ENCODE data around the gene BMAL2. TPM values are rescaled to one million over a fixed set of nuclear protein-coding genes. Genes with fewer than 3 reads are reported as not detected.
A peak's percentile ranks its signal among the peaks of the same experiment; 100 is the strongest.

The BMAL2 gene
- total and polyA plus RNA-seq, 7 donors, result 0.04 to 0.79 (median 0.24) TPM

DNA sequence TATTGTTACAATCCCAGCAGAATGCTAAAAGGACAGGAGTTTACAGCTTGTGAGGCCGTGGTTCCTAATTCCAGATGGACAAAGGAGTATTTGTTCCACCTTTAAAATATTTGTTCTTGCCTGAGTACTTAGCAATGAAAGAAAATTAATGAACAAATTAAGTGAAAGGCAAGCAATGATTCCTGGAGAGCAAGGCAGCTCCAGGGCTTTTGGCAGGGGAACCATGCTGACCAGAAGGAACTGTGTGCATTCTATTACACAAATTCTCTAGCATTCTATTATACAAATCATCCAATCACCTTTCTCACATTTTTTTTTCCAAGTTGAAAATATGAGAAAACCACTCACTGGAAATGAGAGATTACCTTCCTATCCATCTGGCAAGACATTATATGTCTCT, 1.8 kb upstream of the BMAL2 start:
- DNase-seq (no peak), ATAC-seq (no peak)
- H3K4me1 ChIP-seq, result peaks cover 4% of the 10 kb centered on the region
- intact Hi-C loops (cut with DNase I), result no loop called here
- H3K27ac ChIP-seq, result no peak overlapping the region
- no peaks in the 10 kb centered on the region for H3K9me3 ChIP-seq
- WGBS, 3 donors, result 86 to 93% (median 90%) methylated on average over 1 of the region's 1 CpG
- TF ChIP-seq, protein P1, sequence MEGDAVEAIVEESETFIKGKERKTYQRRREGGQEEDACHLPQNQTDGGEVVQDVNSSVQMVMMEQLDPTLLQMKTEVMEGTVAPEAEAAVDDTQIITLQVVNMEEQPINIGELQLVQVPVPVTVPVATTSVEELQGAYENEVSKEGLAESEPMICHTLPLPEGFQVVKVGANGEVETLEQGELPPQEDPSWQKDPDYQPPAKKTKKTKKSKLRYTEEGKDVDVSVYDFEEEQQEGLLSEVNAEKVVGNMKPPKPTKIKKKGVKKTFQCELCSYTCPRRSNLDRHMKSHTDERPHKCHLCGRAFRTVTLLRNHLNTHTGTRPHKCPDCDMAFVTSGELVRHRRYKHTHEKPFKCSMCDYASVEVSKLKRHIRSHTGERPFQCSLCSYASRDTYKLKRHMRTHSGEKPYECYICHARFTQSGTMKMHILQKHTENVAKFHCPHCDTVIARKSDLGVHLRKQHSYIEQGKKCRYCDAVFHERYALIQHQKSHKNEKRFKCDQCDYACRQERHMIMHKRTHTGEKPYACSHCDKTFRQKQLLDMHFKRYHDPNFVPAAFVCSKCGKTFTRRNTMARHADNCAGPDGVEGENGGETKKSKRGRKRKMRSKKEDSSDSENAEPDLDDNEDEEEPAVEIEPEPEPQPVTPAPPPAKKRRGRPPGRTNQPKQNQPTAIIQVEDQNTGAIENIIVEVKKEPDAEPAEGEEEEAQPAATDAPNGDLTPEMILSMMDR (IDR thresholded peaks at IDR 0.05), result no peak
- no peak overlapping the region for H3K4me3 ChIP-seq
- peaks cover 0 to 50% (median 14%) of the 10 kb centered on the region in 3 donors for H3K27me3 ChIP-seq (ENCODE audit: insufficient read depth in 3 of 3, low read length in 2 of 3)
- peaks cover 0 to 9% of the 10 kb centered on the region in 2 donors for H3K36me3 ChIP-seq (ENCODE audit: insufficient read depth in 1 of 2, low read depth in 1 of 2)

DNA sequence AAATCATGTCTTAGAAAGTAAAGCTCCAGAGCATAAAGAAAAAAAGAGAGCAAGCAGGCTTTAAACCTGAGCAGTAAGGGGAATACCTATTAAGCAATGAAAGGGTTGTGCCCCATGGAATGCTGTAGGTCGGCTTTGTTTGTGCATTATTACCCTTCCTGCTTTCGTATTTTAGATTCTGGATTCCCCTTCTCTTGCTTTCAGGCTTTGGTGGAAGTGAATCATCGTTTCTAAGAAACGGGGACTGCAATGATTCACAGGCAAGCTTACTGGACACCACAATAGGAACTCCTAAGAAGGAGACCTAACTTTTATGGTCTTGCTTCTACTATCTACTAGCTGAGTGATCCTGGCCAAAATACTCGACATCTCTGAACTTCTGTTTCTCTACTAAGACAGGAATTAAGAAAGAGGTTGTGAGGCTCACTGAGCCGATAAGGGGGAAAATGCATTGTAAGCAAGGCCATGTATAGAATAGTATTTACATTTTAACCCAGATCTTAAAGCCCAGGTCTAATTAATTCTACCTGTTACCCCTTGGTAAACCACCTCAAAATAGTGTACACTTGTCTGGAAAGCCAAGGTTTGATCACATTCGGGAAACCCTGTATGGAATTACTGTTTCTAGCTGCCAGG, 1.2 kb upstream of the BMAL2 start:
- peaks cover 4% of the 10 kb centered on the region for H3K4me1 ChIP-seq
- no peak overlapping the region for H3K4me3 ChIP-seq
- 46 to 68% (median 56%) methylated on average over 7 of the region's 7 CpGs for WGBS, 3 donors
- H3K36me3 ChIP-seq (ENCODE audit: insufficient read depth in 1 of 2, low read depth in 1 of 2), result peaks cover 0 to 5% of the 10 kb centered on the region in 2 donors
- no peaks in the 10 kb centered on the region for H3K9me3 ChIP-seq
- ATAC-seq, result peak in 2 of 4 donors; percentile 52 to 53
- intact Hi-C loops (cut with DNase I), result no loop called here
- peaks cover 0 to 50% (median 14%) of the 10 kb centered on the region in 3 donors for H3K27me3 ChIP-seq (ENCODE audit: insufficient read depth in 3 of 3, low read length in 2 of 3)
- no peak for DNase-seq
- TF ChIP-seq, protein P1 (IDR thresholded peaks at IDR 0.05), result no peak
- no peak overlapping the region for H3K27ac ChIP-seq

DNA sequence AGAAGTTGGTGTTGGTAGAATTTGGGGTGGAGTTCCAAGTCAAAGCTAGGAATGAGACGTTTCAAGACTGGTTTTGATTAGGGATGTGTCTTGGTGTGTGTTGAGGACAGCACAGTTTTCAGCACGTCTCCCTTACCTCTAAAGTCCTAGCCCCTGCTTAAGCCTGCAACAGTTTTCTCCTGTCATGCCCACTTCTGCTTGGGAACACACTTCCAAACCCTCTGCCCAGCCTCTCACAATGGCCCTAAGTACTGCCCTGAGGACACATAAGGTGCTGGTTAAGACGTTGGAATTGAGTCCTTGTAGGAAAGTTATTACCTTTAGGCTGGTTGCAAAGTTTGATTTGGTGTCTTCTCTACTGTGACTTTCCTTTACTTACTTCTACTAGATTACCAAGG, 710 bp upstream of the BMAL2 start:
- H3K4me1 ChIP-seq, result peaks cover 4% of the 10 kb centered on the region

DNA sequence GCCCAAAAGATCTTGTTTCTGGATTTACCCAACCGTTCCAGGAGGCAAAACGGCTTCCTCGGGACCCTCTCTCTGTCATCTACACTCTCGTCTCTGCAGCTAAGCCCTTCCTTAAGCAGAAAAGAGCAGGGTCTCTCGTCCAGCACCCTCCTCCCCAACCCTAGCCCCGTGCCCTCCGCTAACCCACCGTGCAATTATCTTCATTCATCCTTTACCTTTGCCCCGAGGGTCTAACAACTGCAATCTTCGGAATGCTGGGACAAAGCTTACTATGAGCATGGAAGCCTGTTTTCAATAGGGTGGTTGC, 276 bp upstream of the BMAL2 start:
- H3K36me3 ChIP-seq (ENCODE audit: insufficient read depth in 1 of 2, low read depth in 1 of 2), result no peaks in the 10 kb centered on the region
- intact Hi-C loops (cut with DNase I), result no loop called here
- no peak overlapping the region for H3K27ac ChIP-seq
- 4 to 7% (median 6%) methylated on average over 10 of the region's 10 CpGs for WGBS, 3 donors
- no peaks in the 10 kb centered on the region for H3K9me3 ChIP-seq
- TF ChIP-seq, protein P1 (IDR thresholded peaks at IDR 0.05), result no peak
- peak overlapping the region; percentile 73 for H3K4me3 ChIP-seq
- ATAC-seq, result no peak
- H3K4me1 ChIP-seq, result peaks cover 4% of the 10 kb centered on the region
- peaks cover 0 to 50% (median 14%) of the 10 kb centered on the region in 3 donors for H3K27me3 ChIP-seq (ENCODE audit: insufficient read depth in 3 of 3, low read length in 2 of 3)
- DNase-seq, result no peak

More for the DNA sequence above, 710 bp upstream of the BMAL2 start:
- Histone ChIP-seq H3K27me3 (ENCODE audit: insufficient read depth in 3 of 3, low read length in 2 of 3) (peaks cover 0 to 50% (median 14%) of the 10 kb centered on the region in 3 donors), H3K9me3 (no peaks in the 10 kb centered on the region), H3K36me3 (ENCODE audit: insufficient read depth in 1 of 2, low read depth in 1 of 2) (no peaks in the 10 kb centered on the region), H3K27ac (no peak overlapping the region), H3K4me3 (peak overlapping the region; percentile 73)
- ATAC-seq (no peak), DNase-seq (no peak)
- intact Hi-C loops (cut with DNase I), result no loop called here
- 36 to 39% (median 37%) methylated on average over 3 of the region's 3 CpGs for WGBS, 3 donors
- TF ChIP-seq, protein P1 (IDR thresholded peaks at IDR 0.05), result no peak

Data from psoas muscle (tissue), 8 donors.